H9 (cell line): ENCODE measurements around the gene LIMA1. TPM values are rescaled to one million over a fixed set of nuclear protein-coding genes. Genes with fewer than 3 reads are reported as not detected.

Source experiments
- DNase-seq: peaks from one replicate; pipeline ENCODE4 v3.0.0-alpha.2; 2017
- H2AFZ ChIP-seq: one replicate; pipeline ENCODE4 v1.6.1; 2013; ENCODE audit warnings: mild to moderate bottlenecking, low read length, control low read depth, moderate library complexity
- H2AK5ac ChIP-seq: 2 replicates; pipeline ENCODE4 v1.6.1; 2013; ENCODE audit warnings: low read length, control low read depth, mixed read lengths; ENCODE audit not compliant: insufficient read length
- H2BK120ac ChIP-seq: one replicate; pipeline ENCODE4 v1.6.1; 2013; ENCODE audit warnings: low read depth, mild to moderate bottlenecking, low read length, control low read depth, inconsistent platforms; ENCODE audit not compliant: poor library complexity, severe bottlenecking
- H2BK12ac ChIP-seq: 2 replicates; pipeline ENCODE4 v1.6.1; 2013; ENCODE audit warnings: low read length, control low read depth, mixed read lengths, low read depth; ENCODE audit not compliant: insufficient read length
- H2BK15ac ChIP-seq: 2 replicates; pipeline ENCODE4 v1.6.1; 2013; ENCODE audit warnings: low read depth, low read length, control low read depth
- H2BK20ac ChIP-seq: one replicate; pipeline ENCODE4 v1.6.1; 2013; ENCODE audit warnings: low read depth, mild to moderate bottlenecking, low read length, control low read depth, inconsistent platforms; ENCODE audit not compliant: poor library complexity, severe bottlenecking
- H2BK5ac ChIP-seq: 2 replicates; pipeline ENCODE4 v1.6.1; 2013; ENCODE audit warnings: low read length, control low read depth, mixed read lengths; ENCODE audit not compliant: insufficient read length
- H3K14ac ChIP-seq: 2 replicates; pipeline ENCODE4 v1.6.1; 2013; ENCODE audit warnings: low read length, control low read depth; ENCODE audit not compliant: insufficient read depth
- H3K18ac ChIP-seq: 2 replicates; pipeline ENCODE4 v1.6.1; 2013; ENCODE audit warnings: low read depth, mild to moderate bottlenecking, mixed read lengths, low read length, control low read depth; ENCODE audit not compliant: insufficient read length
- H3K23ac ChIP-seq: 2 replicates; pipeline ENCODE4 v1.6.1; 2013; ENCODE audit warnings: low read length, control low read depth, mixed read lengths, low read depth; ENCODE audit not compliant: insufficient read length
- H3K23me2 ChIP-seq: 2 replicates; pipeline ENCODE4 v1.6.1; 2013; ENCODE audit warnings: low read depth, mild to moderate bottlenecking, mixed read lengths, low read length, control low read depth; ENCODE audit not compliant: insufficient read length, poor library complexity, severe bottlenecking
- H3K27ac ChIP-seq: 2 replicates; pipeline ENCODE4 v1.5.1; 2013; ENCODE audit warnings: low read length, control low read depth, mixed read lengths, low read depth; ENCODE audit not compliant: insufficient read length
- H3K27me3 ChIP-seq: 2 replicates; pipeline ENCODE4 v1.6.1; 2013; ENCODE audit warnings: low read length, control low read depth, inconsistent platforms; ENCODE audit not compliant: insufficient read depth
- H3K4ac ChIP-seq: 2 replicates; pipeline ENCODE4 v1.6.1; 2013; ENCODE audit warnings: low read depth, mild to moderate bottlenecking, control low read depth, inconsistent platforms, low read length, moderate library complexity
- H3K4me1 ChIP-seq: 2 replicates; pipeline ENCODE4 v1.6.1; 2013; ENCODE audit warnings: low read length, control low read depth, inconsistent platforms; ENCODE audit not compliant: insufficient read depth
- H3K4me2 ChIP-seq: 2 replicates; pipeline ENCODE4 v1.6.1; 2013; ENCODE audit warnings: low read length, control low read depth, mixed read lengths; ENCODE audit not compliant: insufficient read length, insufficient read depth
- H3K56ac ChIP-seq: 2 replicates; pipeline ENCODE4 v1.6.1; 2013; ENCODE audit warnings: low read depth, mild to moderate bottlenecking, mixed read lengths, low read length, control low read depth; ENCODE audit not compliant: insufficient read length
- H3K79me1 ChIP-seq: 2 replicates; pipeline ENCODE4 v1.6.1; 2013; ENCODE audit warnings: low read depth, mild to moderate bottlenecking, moderate library complexity, low read length, control low read depth, inconsistent platforms; ENCODE audit not compliant: insufficient read depth, poor library complexity, severe bottlenecking
- H3K79me2 ChIP-seq: 2 replicates; pipeline ENCODE4 v1.6.1; 2013; ENCODE audit warnings: low read length, control low read depth, inconsistent platforms; ENCODE audit not compliant: insufficient read depth
- H3K9ac ChIP-seq: 2 replicates; pipeline ENCODE4 v1.6.1; 2013; ENCODE audit warnings: low read length, control low read depth, mixed read lengths; ENCODE audit not compliant: insufficient read length; ENCODE audit errors: extremely low read depth
- H3K9me3 ChIP-seq: one replicate; pipeline ENCODE4 v1.6.1; 2013; ENCODE audit warnings: low read depth, low read length, inconsistent platforms; ENCODE audit not compliant: control insufficient read depth
- H3T11ph ChIP-seq: one replicate; pipeline ENCODE4 v1.6.1; 2013; ENCODE audit warnings: mild to moderate bottlenecking, low read length, control low read depth, inconsistent platforms
- H4K20me1 ChIP-seq: one replicate; pipeline ENCODE4 v1.6.1; 2013; ENCODE audit not compliant: control insufficient read depth, insufficient read length, insufficient read depth
- H4K5ac ChIP-seq: 2 replicates; pipeline ENCODE4 v1.6.1; 2013; ENCODE audit warnings: low read depth, mild to moderate bottlenecking, mixed read lengths, low read length, control low read depth; ENCODE audit not compliant: insufficient read length
- H4K8ac ChIP-seq: replicated peaks from 2 replicates; pipeline ENCODE4 v1.6.1; 2013; ENCODE audit warnings: low read length, control low read depth, mixed read lengths, low read depth; ENCODE audit not compliant: insufficient read length
- H4K91ac ChIP-seq: 2 replicates; pipeline ENCODE4 v1.6.1; 2013; ENCODE audit warnings: low read depth, mild to moderate bottlenecking, moderate library complexity, mixed read lengths, low read length, control low read depth; ENCODE audit not compliant: insufficient read length
- H3K27ac Mint-ChIP-seq, 3 experiments: 2 replicates in 2 of 3; 3 replicates in 1 of 3; pipeline ENCODE4 v1.8.0; 2020 to 2021; ENCODE audit warnings: mixed read lengths in 3 of 3, mild to moderate bottlenecking in 1 of 3, moderate library complexity in 1 of 3
- H3K27me3 Mint-ChIP-seq: 2 replicates; pipeline ENCODE4 v1.8.0; 2021; ENCODE audit warnings: low read depth, mild to moderate bottlenecking, moderate library complexity, mixed read lengths
- H3K36me3 Mint-ChIP-seq, 3 experiments: 2 replicates in 2 of 3; 3 replicates in 1 of 3; pipeline ENCODE4 v1.8.0; 2020 to 2021; ENCODE audit warnings: low read depth in 3 of 3, mixed read lengths in 3 of 3; ENCODE audit not compliant: insufficient read depth in 1 of 3
- H3K4me1 Mint-ChIP-seq, 2 experiments: 2 replicates each; pipeline ENCODE4 v1.8.0; 2020; ENCODE audit warnings: mixed read lengths in 2 of 2
- H3K4me3 Mint-ChIP-seq, 2 experiments: 2 replicates in 1 of 2; 3 replicates in 1 of 2; pipeline ENCODE4 v1.8.0; 2020 to 2021; ENCODE audit warnings: mild to moderate bottlenecking in 2 of 2, mixed read lengths in 2 of 2, moderate library complexity in 1 of 2
- H3K9me3 Mint-ChIP-seq, 2 experiments: 2 replicates in 1 of 2; 3 replicates in 1 of 2; pipeline ENCODE4 v1.8.0; 2020; ENCODE audit warnings: mild to moderate bottlenecking in 2 of 2, mixed read lengths in 2 of 2, moderate library complexity in 1 of 2
- WGBS: extraction: QIAGEN DNeasy Blood & Tissue Kit; methylation state at CpG from one replicate; pipeline ENCODE4 v1.1.7; 2013; ENCODE audit warnings: missing lambda C conversion rate, low lambda C conversion rate, mixed read lengths; ENCODE audit not compliant: insufficient read length; ENCODE audit errors: extremely low coverage; 5-methylcytosine and 5-hydroxymethylcytosine counted together
- total RNA-seq: library from RNA; stranded (reverse); gene quantifications from 2 replicates; pipeline ENCODE4 v1.2.1, GENCODE V29; 2021
- TF ChIP-seq, protein P1 (sequence below): fragments of 200-600 bp; sonication (generic); conservative IDR thresholded peaks from 3 replicates; pipeline ENCODE4 v1.8.0; 2021; ENCODE audit warnings: antibody characterized with exemption, mild to moderate bottlenecking

Gene LIMA1
- total RNA-seq, 1 experiment from 2014 or later = 40.8 TPM

DNA sequence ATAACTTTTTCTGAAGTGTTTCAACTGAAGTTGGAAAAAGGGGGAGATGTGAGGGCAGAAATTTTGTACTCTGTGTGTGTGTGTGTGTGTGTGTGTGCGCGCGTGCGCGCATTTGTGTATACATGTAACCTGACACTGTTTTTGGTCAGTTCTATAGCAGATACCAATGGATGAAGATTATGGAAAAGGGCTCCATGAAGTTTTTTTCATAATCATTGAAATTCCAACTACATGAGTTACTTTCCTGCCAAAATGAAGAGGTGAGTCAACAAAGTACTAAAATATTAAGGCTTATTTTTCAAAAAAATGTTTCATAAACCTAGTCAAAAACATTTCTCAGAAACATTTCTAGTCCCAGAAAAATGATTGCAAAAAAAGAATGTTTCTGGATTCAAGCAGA lies 90.4 kb downstream of the LIMA1 start:
- Mint-ChIP-seq H3K9me3 (no peaks in the 10 kb centered on the region), H3K27me3 (no peaks in the 10 kb centered on the region), H3K4me3 (no peak overlapping the region), H3K4me1 (no peaks in the 10 kb centered on the region), H3K36me3 (peaks cover 6 to 47% (median 7%) of the 10 kb centered on the region in 3 experiments; a peak in 6 of 7 replicates), H3K27ac (no peak overlapping the region)
- no peaks in the 10 kb centered on the region for H3K79me1 ChIP-seq
- no peak overlapping the region for H4K5ac ChIP-seq
- H2BK120ac ChIP-seq = no peak overlapping the region
- TF ChIP-seq, protein P1, sequence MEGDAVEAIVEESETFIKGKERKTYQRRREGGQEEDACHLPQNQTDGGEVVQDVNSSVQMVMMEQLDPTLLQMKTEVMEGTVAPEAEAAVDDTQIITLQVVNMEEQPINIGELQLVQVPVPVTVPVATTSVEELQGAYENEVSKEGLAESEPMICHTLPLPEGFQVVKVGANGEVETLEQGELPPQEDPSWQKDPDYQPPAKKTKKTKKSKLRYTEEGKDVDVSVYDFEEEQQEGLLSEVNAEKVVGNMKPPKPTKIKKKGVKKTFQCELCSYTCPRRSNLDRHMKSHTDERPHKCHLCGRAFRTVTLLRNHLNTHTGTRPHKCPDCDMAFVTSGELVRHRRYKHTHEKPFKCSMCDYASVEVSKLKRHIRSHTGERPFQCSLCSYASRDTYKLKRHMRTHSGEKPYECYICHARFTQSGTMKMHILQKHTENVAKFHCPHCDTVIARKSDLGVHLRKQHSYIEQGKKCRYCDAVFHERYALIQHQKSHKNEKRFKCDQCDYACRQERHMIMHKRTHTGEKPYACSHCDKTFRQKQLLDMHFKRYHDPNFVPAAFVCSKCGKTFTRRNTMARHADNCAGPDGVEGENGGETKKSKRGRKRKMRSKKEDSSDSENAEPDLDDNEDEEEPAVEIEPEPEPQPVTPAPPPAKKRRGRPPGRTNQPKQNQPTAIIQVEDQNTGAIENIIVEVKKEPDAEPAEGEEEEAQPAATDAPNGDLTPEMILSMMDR = no peak
- no CpG with 5 or more reads among the region's 5 CpGs for WGBS
- H3K23ac ChIP-seq = no peak overlapping the region
- no peak overlapping the region for H4K8ac ChIP-seq
- no peak overlapping the region for H2BK20ac ChIP-seq
- H3T11ph ChIP-seq = no peak overlapping the region
- no peaks in the 10 kb centered on the region for H3K27me3 ChIP-seq
- H4K20me1 ChIP-seq = peaks cover 2% of the 10 kb centered on the region
- no peak overlapping the region for H2AK5ac ChIP-seq
- H3K4me2 ChIP-seq = no peak overlapping the region
- no peak overlapping the region for H2AFZ ChIP-seq
- H3K4ac ChIP-seq = no peak overlapping the region
- H3K56ac ChIP-seq = no peak overlapping the region
- no peak overlapping the region for H2BK15ac ChIP-seq
- H3K9ac ChIP-seq = no peak overlapping the region
- no peak overlapping the region for H2BK12ac ChIP-seq
- no peaks in the 10 kb centered on the region for H3K4me1 ChIP-seq
- H3K27ac ChIP-seq = no peak overlapping the region
- no peak overlapping the region for H3K14ac ChIP-seq
- H3K79me2 ChIP-seq = no peaks in the 10 kb centered on the region
- no peak for DNase-seq
- H3K23me2 ChIP-seq = no peaks in the 10 kb centered on the region
- no peak overlapping the region for H3K18ac ChIP-seq
- H3K9me3 ChIP-seq = no peaks in the 10 kb centered on the region
- no peak overlapping the region for H4K91ac ChIP-seq
- H2BK5ac ChIP-seq = no peak overlapping the region
